HepG2 (cell line): ENCODE measurements around the gene TAF1B. TPM values are rescaled to one million over a fixed set of nuclear protein-coding genes. Genes with fewer than 3 reads are reported as not detected.

Experiments
- ATF7 ChIP-seq, 2 experiments: fragments of 450-650 bp in 1 of 2; sonication (generic) in 1 of 2; formaldehyde crosslinking in 1 of 2; IDR thresholded peaks; 2 replicates each; pipeline versions ENCODE4 v1.4.0 to v1.6.1; 2016 to 2020; ENCODE audit warnings: antibody characterized with exemption in 1 of 2, mild to moderate bottlenecking in 1 of 2, missing genetic modification reagents in 1 of 2
- PHF8 ChIP-seq: sonication (generic); formaldehyde crosslinking; IDR thresholded peaks from 2 replicates; pipeline ENCODE4 v1.5.0; 2020; ENCODE audit warnings: missing genetic modification reagents
- SNAPC4 ChIP-seq: sonication (generic); formaldehyde crosslinking; IDR thresholded peaks from 2 replicates; pipeline ENCODE4 v1.4.0; 2020; ENCODE audit warnings: mild to moderate bottlenecking, missing genetic modification reagents
- ZFP91 ChIP-seq: sonication (generic); formaldehyde crosslinking; IDR thresholded peaks from 2 replicates; pipeline ENCODE4 v1.9.0; 2022; ENCODE audit warnings: missing genetic modification reagents, mild to moderate bottlenecking, borderline replicate concordance
- ZNF609 ChIP-seq: sonication (generic); formaldehyde crosslinking; IDR thresholded peaks from 2 replicates; pipeline ENCODE4 v1.4.0; 2020; ENCODE audit warnings: mild to moderate bottlenecking, missing genetic modification reagents, borderline replicate concordance
- ZNF816 ChIP-seq: sonication (generic); formaldehyde crosslinking; IDR thresholded peaks from 2 replicates; pipeline ENCODE4 v1.8.0; 2022; ENCODE audit warnings: missing genetic modification reagents, mild to moderate bottlenecking, borderline replicate concordance
- ZSCAN5A ChIP-seq: sonication (generic); formaldehyde crosslinking; IDR thresholded peaks from 2 replicates; pipeline ENCODE4 v1.8.0; 2022; ENCODE audit warnings: mild to moderate bottlenecking, missing genetic modification reagents, borderline replicate concordance
- polyA plus RNA-seq, 8 experiments: library from polyadenylated mRNA; depleted of rRNA in 3 of 8; stranded (reverse) in 7 of 8; unstranded in 1 of 8; fragments of >200 nt; fragmentation: Illumina TruSeq in 4 of 8; extraction: Trizol in 4 of 8; gene quantifications; 2 replicates each; pipeline versions ENCODE4 v1.2.1 to v1.2.3, GENCODE V29; 2011 to 2016; ENCODE audit warnings: low read depth in 4 of 8, missing spikeins in 1 of 8, mixed read lengths in 1 of 8; ENCODE audit not compliant: insufficient read depth in 1 of 8
- total RNA-seq, 5 experiments: library from RNA; depleted of rRNA; stranded (reverse); fragments of >200 nt; fragmentation: Illumina TruSeq; extraction: Trizol; gene quantifications; 2 replicates each; pipeline ENCODE4 v1.2.3, GENCODE V29; 2016; ENCODE audit warnings: low read depth in 1 of 5
- TF ChIP-seq, protein P1 (sequence below): sonication (generic); formaldehyde crosslinking; IDR thresholded peaks from 2 replicates; pipeline ENCODE4 v1.4.0; 2020; ENCODE audit warnings: missing genetic modification reagents, borderline replicate concordance

The TAF1B gene
- total and polyA plus RNA-seq, 2 of the 13 experiments (the other 11 are each of a cell fraction or from before 2014, with no cell fraction given) = 13.3 to 27.7 TPM

DNA sequence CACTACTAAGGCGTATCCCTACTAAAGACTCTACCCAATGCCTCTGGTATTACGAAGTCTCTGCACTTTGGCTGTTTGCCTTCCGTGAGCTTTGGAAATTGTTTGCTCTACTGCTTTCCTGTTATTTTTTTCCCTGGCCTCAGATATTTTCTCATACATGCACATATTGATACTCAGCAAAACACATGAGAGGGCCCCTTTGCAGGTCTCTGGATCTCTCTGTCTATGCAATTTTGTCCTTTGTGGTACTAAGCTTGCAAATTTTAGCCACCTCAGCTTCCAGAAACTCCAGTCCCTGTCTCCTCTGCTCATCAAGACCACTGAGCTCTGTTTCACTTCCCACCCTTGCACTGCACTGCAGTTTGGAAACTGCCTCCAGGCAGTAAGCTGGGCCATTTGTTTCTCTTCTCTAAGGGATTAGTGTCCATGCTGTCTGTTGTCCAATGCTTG lies 46.6 kb downstream of the TAF1B start (continued):
- TF ChIP-seq SNAPC4 (CRISPR knock-in tag) (no peak), ZNF816 (no peak), ZFP91 (no peak), ZNF609 (CRISPR knock-in tag) (no peak), ZSCAN5A (CRISPR knock-in tag) (no peak), PHF8 (CRISPR knock-in tag) (no peak), ATF7 (IDR thresholded peaks at IDR 0.05) (no peak), ATF7 (CRISPR knock-in tag; IDR thresholded peaks at IDR 0.05) (no peak)
- TF ChIP-seq, protein P1, sequence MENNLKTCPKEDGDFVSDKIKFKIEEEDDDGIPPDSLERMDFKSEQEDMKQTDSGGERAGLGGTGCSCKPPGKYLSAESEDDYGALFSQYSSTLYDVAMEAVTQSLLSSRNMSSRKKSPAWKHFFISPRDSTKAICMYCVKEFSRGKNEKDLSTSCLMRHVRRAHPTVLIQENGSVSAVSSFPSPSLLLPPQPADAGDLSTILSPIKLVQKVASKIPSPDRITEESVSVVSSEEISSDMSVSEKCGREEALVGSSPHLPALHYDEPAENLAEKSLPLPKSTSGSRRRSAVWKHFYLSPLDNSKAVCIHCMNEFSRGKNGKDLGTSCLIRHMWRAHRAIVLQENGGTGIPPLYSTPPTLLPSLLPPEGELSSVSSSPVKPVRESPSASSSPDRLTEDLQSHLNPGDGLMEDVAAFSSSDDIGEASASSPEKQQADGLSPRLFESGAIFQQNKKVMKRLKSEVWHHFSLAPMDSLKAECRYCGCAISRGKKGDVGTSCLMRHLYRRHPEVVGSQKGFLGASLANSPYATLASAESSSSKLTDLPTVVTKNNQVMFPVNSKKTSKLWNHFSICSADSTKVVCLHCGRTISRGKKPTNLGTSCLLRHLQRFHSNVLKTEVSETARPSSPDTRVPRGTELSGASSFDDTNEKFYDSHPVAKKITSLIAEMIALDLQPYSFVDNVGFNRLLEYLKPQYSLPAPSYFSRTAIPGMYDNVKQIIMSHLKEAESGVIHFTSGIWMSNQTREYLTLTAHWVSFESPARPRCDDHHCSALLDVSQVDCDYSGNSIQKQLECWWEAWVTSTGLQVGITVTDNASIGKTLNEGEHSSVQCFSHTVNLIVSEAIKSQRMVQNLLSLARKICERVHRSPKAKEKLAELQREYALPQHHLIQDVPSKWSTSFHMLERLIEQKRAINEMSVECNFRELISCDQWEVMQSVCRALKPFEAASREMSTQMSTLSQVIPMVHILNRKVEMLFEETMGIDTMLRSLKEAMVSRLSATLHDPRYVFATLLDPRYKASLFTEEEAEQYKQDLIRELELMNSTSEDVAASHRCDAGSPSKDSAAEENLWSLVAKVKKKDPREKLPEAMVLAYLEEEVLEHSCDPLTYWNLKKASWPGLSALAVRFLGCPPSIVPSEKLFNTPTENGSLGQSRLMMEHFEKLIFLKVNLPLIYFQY (CRISPR knock-in tag) = no peak
